Mucosa of descending colon (tissue), 3 donors: ENCODE results near the gene PRSS16. TPM values are rescaled to one million over a fixed set of nuclear protein-coding genes. Genes with fewer than 3 reads are reported as not detected.

Source experiments
- ATAC-seq: fragments of 200-7000 bp; cut with Tn5 transposase; one replicate; pipeline ENCODE4 v1.9.1; 2020; ENCODE audit warnings: mild to moderate bottlenecking, moderate library complexity
- DNase-seq, 3 donors: peaks; one replicate each; pipeline ENCODE4 v3.0.0-alpha.2; 2020
- H3K36me3 ChIP-seq: fragments of 200-600 bp; one replicate; pipeline ENCODE4 v1.8.0; 2021; ENCODE audit warnings: low read depth, mild to moderate bottlenecking
- H3K4me1 ChIP-seq: fragments of 200-600 bp; one replicate; pipeline ENCODE4 v1.8.0; 2021; ENCODE audit warnings: low read depth, mild to moderate bottlenecking
- H3K4me3 ChIP-seq: fragments of 200-600 bp; one replicate; pipeline ENCODE4 v1.8.0; 2021; ENCODE audit warnings: mild to moderate bottlenecking
- H3K9me3 ChIP-seq: fragments of 200-600 bp; one replicate; pipeline ENCODE4 v1.8.0; 2021; ENCODE audit warnings: mild to moderate bottlenecking
- intact Hi-C, 2 donors: fragments of 100-400 bp; cut with DNase I in 1 of 2; cut with micrococcal nuclease in 1 of 2; formaldehyde crosslinking; loops; one replicate each; pipeline versions ENCODE4 v1.11.0 to v1.11.1; 2022; cut with DNase I, micrococcal nuclease
- total RNA-seq, 3 donors: library from RNA; stranded (reverse); fragmentation: NEBNext Ultra II Directional in 2 of 3; extraction: Animal tissue kit (Norgen Biotek cat#: 25700) in 2 of 3; gene quantifications; one replicate each; pipeline versions ENCODE4 v1.2.1 to v1.2.4, GENCODE V29; 2021 to 2023
- TF ChIP-seq, protein P1 (sequence below): fragments of 200-600 bp; IDR thresholded peaks from one replicate; pipeline ENCODE4 v1.8.0; 2022; ENCODE audit warnings: antibody characterized with exemption, mild to moderate bottlenecking
- donor health status: DM: no; HTN: no; CAD: no; lungs with moderate emphysema.
- donor health status: DM: no; HTN: no; CAD: no.
- donor health status: DM: no; HTN: yes; CAD: no.

PRSS16 gene
- total RNA-seq, 3 donors from 2014 or later = 13.0 to 32.1 (median 22.4) TPM

GRCh38 chr6:27273783-27274182 lies 26.3 kb downstream of the PRSS16 start:
- Histone ChIP-seq H3K36me3 (no peaks in the 10 kb centered on the region), H3K4me1 (no peaks in the 10 kb centered on the region), H3K9me3 (no peaks in the 10 kb centered on the region), H3K4me3 (no peak overlapping the region)
- TF ChIP-seq, protein P1, sequence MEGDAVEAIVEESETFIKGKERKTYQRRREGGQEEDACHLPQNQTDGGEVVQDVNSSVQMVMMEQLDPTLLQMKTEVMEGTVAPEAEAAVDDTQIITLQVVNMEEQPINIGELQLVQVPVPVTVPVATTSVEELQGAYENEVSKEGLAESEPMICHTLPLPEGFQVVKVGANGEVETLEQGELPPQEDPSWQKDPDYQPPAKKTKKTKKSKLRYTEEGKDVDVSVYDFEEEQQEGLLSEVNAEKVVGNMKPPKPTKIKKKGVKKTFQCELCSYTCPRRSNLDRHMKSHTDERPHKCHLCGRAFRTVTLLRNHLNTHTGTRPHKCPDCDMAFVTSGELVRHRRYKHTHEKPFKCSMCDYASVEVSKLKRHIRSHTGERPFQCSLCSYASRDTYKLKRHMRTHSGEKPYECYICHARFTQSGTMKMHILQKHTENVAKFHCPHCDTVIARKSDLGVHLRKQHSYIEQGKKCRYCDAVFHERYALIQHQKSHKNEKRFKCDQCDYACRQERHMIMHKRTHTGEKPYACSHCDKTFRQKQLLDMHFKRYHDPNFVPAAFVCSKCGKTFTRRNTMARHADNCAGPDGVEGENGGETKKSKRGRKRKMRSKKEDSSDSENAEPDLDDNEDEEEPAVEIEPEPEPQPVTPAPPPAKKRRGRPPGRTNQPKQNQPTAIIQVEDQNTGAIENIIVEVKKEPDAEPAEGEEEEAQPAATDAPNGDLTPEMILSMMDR = no peak
- ATAC-seq = no peak
- no peak for DNase-seq
- intact Hi-C loops = no loop called here

DNA sequence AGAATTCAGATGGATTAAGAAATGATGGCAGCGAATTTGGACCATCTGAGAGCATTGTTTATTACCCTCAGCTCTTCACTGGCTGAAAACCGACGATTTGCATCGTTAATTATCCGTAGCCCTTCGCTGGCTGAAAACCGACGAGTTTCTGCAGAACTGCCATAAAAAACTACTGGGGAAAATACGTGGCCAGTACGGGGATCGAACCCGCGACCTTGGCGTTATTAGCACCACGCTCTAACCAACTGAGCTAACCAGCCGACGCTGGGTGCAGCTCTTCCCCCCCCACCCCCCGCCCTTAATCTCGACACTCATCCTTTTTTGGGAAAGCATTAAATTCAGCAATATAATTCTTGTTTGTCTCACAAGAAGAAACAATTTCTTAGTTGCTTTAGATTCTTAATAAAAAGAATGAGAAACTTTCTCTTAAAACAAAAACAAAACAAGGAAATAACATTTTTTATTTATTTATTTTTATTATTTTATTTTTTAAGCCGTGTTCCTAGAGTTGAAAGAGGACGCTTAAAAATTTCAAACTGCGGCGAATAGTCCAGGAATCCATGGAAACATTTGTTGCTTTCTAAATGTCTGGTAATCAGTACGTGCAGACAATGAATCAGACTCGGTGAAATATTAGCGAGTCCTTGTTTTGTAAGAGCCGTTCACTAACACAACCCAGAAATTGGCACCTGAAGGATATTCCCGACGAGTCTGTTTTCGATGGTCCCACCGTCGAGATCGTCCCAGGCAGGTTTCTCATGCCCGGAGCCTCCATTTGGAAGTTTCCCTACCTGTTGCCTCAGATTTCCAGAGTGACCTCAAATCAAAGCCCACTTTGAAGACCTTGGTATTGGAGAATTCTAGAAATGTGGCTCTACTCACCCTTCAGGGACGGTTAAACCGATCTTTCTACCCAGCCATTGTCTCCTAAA lies 27.8 kb downstream of the PRSS16 start:
- ATAC-seq (no peak), DNase-seq (no peak)
- Histone ChIP-seq H3K36me3 (no peaks in the 10 kb centered on the region), H3K4me3 (no peak overlapping the region), H3K9me3 (no peaks in the 10 kb centered on the region), H3K4me1 (no peaks in the 10 kb centered on the region)
- intact Hi-C loops = no loop called here
- TF ChIP-seq, protein P1 = no peak

- no peaks in the 10 kb centered on the region for H3K36me3 ChIP-seq
- H3K4me3 ChIP-seq = no peak overlapping the region
- intact Hi-C loops = no loop called here
- no peaks in the 10 kb centered on the region for H3K9me3 ChIP-seq
- DNase-seq = no peak
- TF ChIP-seq, protein P1 = no peak
- H3K4me1 ChIP-seq = no peaks in the 10 kb centered on the region
- no peak for ATAC-seq
Measured at GRCh38 chr6:27279513-27280063, 32.1 kb downstream of the PRSS16 start.

DNA sequence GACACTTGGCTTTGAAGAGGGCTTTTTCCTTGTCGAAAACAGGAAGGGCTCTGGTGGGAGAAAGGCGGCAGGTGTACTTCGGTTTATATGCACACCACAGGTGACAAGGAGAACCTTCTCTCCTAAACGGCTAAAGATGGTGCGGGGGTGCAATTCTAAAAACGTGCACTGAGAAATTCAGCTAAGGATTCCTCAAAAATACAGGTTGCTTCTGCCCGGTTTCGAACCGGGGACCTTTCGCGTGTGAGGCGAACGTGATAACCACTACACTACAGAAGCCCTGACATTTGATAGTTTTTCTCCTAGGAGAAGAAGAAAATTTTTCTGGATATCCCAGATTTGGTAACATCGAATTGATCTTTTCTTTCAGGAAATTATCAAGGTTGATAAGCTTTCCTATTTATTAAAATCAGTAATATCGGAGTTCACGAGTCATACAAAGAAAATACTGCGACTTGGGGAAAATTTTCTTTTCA lies 32.6 kb downstream of the PRSS16 start:
- ATAC-seq = no peak
- TF ChIP-seq, protein P1 = no peak

GRCh38 chr6:27280540-27281000 lies 33.1 kb downstream of the PRSS16 start:
- ATAC-seq (no peak), DNase-seq (no peak)
- Histone ChIP-seq H3K4me3 (no peak overlapping the region), H3K4me1 (no peaks in the 10 kb centered on the region), H3K36me3 (no peaks in the 10 kb centered on the region), H3K9me3 (no peaks in the 10 kb centered on the region)
- TF ChIP-seq, protein P1 = no peak
- intact Hi-C loops = no loop called here

More for the DNA sequence above, 32.6 kb downstream of the PRSS16 start:
- Histone ChIP-seq H3K9me3 (no peaks in the 10 kb centered on the region), H3K4me3 (no peak overlapping the region), H3K4me1 (no peaks in the 10 kb centered on the region), H3K36me3 (no peaks in the 10 kb centered on the region)
- peak in 1 of 3 donors; percentile 28 for DNase-seq
- intact Hi-C loops = no loop called here
